Measurements from ENCODE around the gene TIAM2. TPM values are rescaled to one million over a fixed set of nuclear protein-coding genes. Genes with fewer than 3 reads are reported as not detected.

TIAM2 gene
- total and polyA plus RNA-seq, 2 donors (not counting 3 experiments of a cell fraction or from before 2014, with no cell fraction given) = 9.6 to 18.5 TPM

DNA sequence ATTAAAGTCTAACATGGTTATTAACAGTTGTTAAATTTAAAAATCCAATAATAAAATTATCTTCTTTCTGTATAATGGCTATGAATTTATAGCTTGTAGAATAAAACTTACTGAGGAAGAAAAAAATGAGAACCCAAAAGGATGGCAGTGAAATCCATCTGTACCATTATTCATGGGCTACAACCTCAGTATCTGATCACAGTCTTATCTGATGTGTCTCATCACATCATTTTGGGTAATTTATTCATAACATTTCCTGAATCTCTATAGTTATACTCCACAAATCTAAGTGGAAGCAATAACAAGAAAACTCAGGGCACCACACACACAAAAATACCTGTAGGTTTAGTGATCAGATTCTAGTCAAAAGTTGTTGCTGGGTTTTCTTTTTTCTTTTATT, 276.0 kb downstream of the TIAM2 start:
- dilution Hi-C loops (cut with MboI; ENCODE audit: extremely low pct_ligation_motif_present, low sequenced_read_pairs) (no loop called here), intact Hi-C loops (cut with micrococcal nuclease) (no loop called here)
- Histone ChIP-seq H3K4me2 (ENCODE audit: insufficient read depth, low read length) (no peak overlapping the region), H3K9me3 (replicated peaks; ENCODE audit: control insufficient read depth, insufficient read depth, low read length) (no peaks in the 10 kb centered on the region), H4K20me1 (replicated peaks; ENCODE audit: control insufficient read depth, extremely low read depth, insufficient read depth, low read length) (no peaks in the 10 kb centered on the region), H3K9me1 (replicated peaks; ENCODE audit: control insufficient read depth, extremely low read depth, insufficient read depth, low read length) (no peaks in the 10 kb centered on the region), H2AFZ (ENCODE audit: low read depth, low read length) (no peak overlapping the region), H3K27me3 (ENCODE audit: control insufficient read depth in 2 of 2, insufficient read depth in 2 of 2, low read length in 2 of 2) (no peaks in the 10 kb centered on the region), H3K4me1 (ENCODE audit: control insufficient read depth, extremely low read depth, insufficient read depth, low read length) (peaks cover 30% of the 10 kb centered on the region), H3K36me3 (ENCODE audit: control insufficient read depth in 2 of 2, extremely low read depth in 1 of 2, insufficient read depth in 2 of 2, low read length in 2 of 2) (peaks cover 0 to 6% of the 10 kb centered on the region in 2 experiments), H3K4me3 (replicated peaks in 1 of 3; ENCODE audit: insufficient read depth in 1 of 3, low read depth in 1 of 3, low read length in 3 of 3) (no peak overlapping the region), H3K79me2 (ENCODE audit: control insufficient read depth, insufficient read depth, low read length) (peaks cover 21% of the 10 kb centered on the region), H3K27ac (ENCODE audit: insufficient read depth, low read depth, low read length) (no peak overlapping the region), H3K9ac (replicated peaks; ENCODE audit: extremely low read depth, insufficient read depth, low read length) (no peak overlapping the region)
- ChIA-PET POLR2A (no interaction called here), CTCF (interaction anchor here (1.7 kb wide), 1 partner anchor 28 kb away, joined by 3 read pairs; no protein-coding TSS in a partner anchor)
- BruUV-seq (replicated peaks) = no TSS peak
- FAIRE-seq (no peak), DNase-seq (ENCODE audit: low read depth, low spot score) (no peak)
- no peak for TF ChIP-seq FOS (IDR thresholded peaks at IDR 0.05; ENCODE audit: borderline replicate concordance, insufficient read depth, low read length)
- TF ChIP-seq EZH2 (IDR thresholded peaks at IDR 0.05; ENCODE audit: borderline replicate concordance, low read depth, low read length, severe bottlenecking) = no peak
- TF ChIP-seq, protein P1, sequence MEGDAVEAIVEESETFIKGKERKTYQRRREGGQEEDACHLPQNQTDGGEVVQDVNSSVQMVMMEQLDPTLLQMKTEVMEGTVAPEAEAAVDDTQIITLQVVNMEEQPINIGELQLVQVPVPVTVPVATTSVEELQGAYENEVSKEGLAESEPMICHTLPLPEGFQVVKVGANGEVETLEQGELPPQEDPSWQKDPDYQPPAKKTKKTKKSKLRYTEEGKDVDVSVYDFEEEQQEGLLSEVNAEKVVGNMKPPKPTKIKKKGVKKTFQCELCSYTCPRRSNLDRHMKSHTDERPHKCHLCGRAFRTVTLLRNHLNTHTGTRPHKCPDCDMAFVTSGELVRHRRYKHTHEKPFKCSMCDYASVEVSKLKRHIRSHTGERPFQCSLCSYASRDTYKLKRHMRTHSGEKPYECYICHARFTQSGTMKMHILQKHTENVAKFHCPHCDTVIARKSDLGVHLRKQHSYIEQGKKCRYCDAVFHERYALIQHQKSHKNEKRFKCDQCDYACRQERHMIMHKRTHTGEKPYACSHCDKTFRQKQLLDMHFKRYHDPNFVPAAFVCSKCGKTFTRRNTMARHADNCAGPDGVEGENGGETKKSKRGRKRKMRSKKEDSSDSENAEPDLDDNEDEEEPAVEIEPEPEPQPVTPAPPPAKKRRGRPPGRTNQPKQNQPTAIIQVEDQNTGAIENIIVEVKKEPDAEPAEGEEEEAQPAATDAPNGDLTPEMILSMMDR (IDR thresholded peaks at IDR 0.05; ENCODE audit: extremely low read depth in 1 of 2, insufficient read depth in 1 of 2, low read depth in 1 of 2, low read length in 2 of 2) = no peak
- no peak for TF ChIP-seq JUN (IDR thresholded peaks at IDR 0.05; ENCODE audit: borderline replicate concordance, insufficient read depth, insufficient read length, low read depth)
- no peak for TF ChIP-seq MYC (IDR thresholded peaks at IDR 0.05; ENCODE audit: low read depth, low read length)
- TF ChIP-seq POLR2A (IDR thresholded peaks at IDR 0.05; ENCODE audit: low read depth, low read length) = no peak
- TF ChIP-seq, protein P2, sequence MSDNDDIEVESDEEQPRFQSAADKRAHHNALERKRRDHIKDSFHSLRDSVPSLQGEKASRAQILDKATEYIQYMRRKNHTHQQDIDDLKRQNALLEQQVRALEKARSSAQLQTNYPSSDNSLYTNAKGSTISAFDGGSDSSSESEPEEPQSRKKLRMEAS (IDR thresholded peaks at IDR 0.05; ENCODE audit: insufficient read depth, insufficient read length) = no peak

Measured in endothelial cell of umbilical vein (primary cell).